Upper lobe of right lung (tissue), 1 donor: ENCODE measurements around the gene LY6G6D. TPM values are rescaled to one million over a fixed set of nuclear protein-coding genes. Genes with fewer than 3 reads are reported as not detected.
"Not testable (repeated sequence)": the region's sequence is repeated elsewhere in the genome, so short reads cannot be mapped to it uniquely, and the experiment has no call there.

ENCODE experiments used
- ATAC-seq: fragments of 200-7000 bp; cut with Tn5 transposase; one replicate; pipeline ENCODE4 v1.9.1; 2020; ENCODE audit warnings: mild to moderate bottlenecking, moderate library complexity
- DNase-seq: peaks from one replicate; pipeline ENCODE4 v3.0.0-alpha.2; 2020
- H3K27ac ChIP-seq: fragments of 200-600 bp; one replicate; pipeline ENCODE4 v1.8.0; 2022
- H3K27me3 ChIP-seq: fragments of 200-600 bp; one replicate; pipeline ENCODE4 v1.8.0; 2022; ENCODE audit warnings: mild to moderate bottlenecking
- H3K36me3 ChIP-seq: fragments of 200-600 bp; one replicate; pipeline ENCODE4 v1.8.0; 2022
- H3K4me1 ChIP-seq: fragments of 200-600 bp; one replicate; pipeline ENCODE4 v1.8.0; 2022
- H3K4me3 ChIP-seq: fragments of 200-600 bp; one replicate; pipeline ENCODE4 v1.8.0; 2022; ENCODE audit warnings: mild to moderate bottlenecking
- H3K9me3 ChIP-seq: fragments of 200-600 bp; one replicate; pipeline ENCODE4 v1.8.0; 2022
- CTCF ChIP-seq: fragments of 200-600 bp; IDR thresholded peaks from one replicate; pipeline ENCODE4 v1.8.0; 2022; ENCODE audit warnings: antibody characterized with exemption
- intact Hi-C: fragments of 100-400 bp; cut with DNase I; formaldehyde crosslinking; loops from one replicate; pipeline ENCODE4 v1.11.0; 2022
- total RNA-seq: library from RNA; stranded (reverse); fragmentation: NEBNext Ultra II Directional; extraction: Animal tissue kit (Norgen Biotek cat#: 25700); gene quantifications from one replicate; pipeline ENCODE4 v1.2.1, GENCODE V29; 2021
- donor health status: DM: no; HTN: yes; CAD: no; lungs with severe emphysema.

The LY6G6D gene
- total RNA-seq, 1 donor from 2014 or later = not detected

- no peak for TF ChIP-seq CTCF
- intact Hi-C loops = no loop called here
- peaks cover 26% of the 10 kb centered on the region for H3K36me3 ChIP-seq
- peaks cover 17% of the 10 kb centered on the region for H3K4me1 ChIP-seq
- H3K27me3 ChIP-seq = no peaks in the 10 kb centered on the region
- peak within 1 kb of the TSS; percentile 83 for H3K4me3 ChIP-seq
- ATAC-seq (peak; percentile 98), DNase-seq (peak; percentile 100)
- H3K27ac ChIP-seq = peak within 1 kb of the TSS; percentile 97
- H3K9me3 ChIP-seq = no peaks in the 10 kb centered on the region
These were observed 12.1 kb upstream of the LY6G6D start, which contains the start of gene ABHD16A for GRCh38 chr6:31702819-31703716. Gene ABHD16A, minus strand, starts transcription at chr6:31703324. Its CDS starts 43 bp downstream, at chr6:31703281.

GRCh38 chr6:31705931-31706330 is 9.2 kb upstream of the LY6G6D start:
- DNase-seq = no peak
- no peak for ATAC-seq
- peaks cover 13% of the 10 kb centered on the region for H3K4me1 ChIP-seq
- H3K9me3 ChIP-seq = no peaks in the 10 kb centered on the region
- no peak overlapping the region for H3K4me3 ChIP-seq
- TF ChIP-seq CTCF = no peak
- H3K36me3 ChIP-seq = no peaks in the 10 kb centered on the region
- H3K27ac ChIP-seq = no peak overlapping the region
- no peaks in the 10 kb centered on the region for H3K27me3 ChIP-seq
- intact Hi-C loops = no loop called here

GRCh38 chr6:31706599-31706998 is 8.5 kb upstream of the LY6G6D start, which contains the start of gene LY6G6F:
Gene LY6G6F, plus strand, starts transcription at chr6:31706866. Its CDS starts 41 bp downstream, at chr6:31706907.
- intact Hi-C loops = no loop called here
- TF ChIP-seq CTCF = no peak

GRCh38 chr6:31707701-31708100 is 7.4 kb upstream of the LY6G6D start:
- intact Hi-C loops = no loop called here
- no peak for DNase-seq
- TF ChIP-seq CTCF = no peak
- Histone ChIP-seq H3K27me3 (no peaks in the 10 kb centered on the region), H3K9me3 (no peaks in the 10 kb centered on the region), H3K4me1 (no peaks in the 10 kb centered on the region), H3K36me3 (no peaks in the 10 kb centered on the region), H3K4me3 (no peak overlapping the region), H3K27ac (no peak overlapping the region)
- no peak for ATAC-seq

More at GRCh38 chr6:31706599-31706998, 8.5 kb upstream of the LY6G6D start, which contains the start of gene LY6G6F:
- DNase-seq = no peak
- Histone ChIP-seq H3K36me3 (no peaks in the 10 kb centered on the region), H3K9me3 (no peaks in the 10 kb centered on the region), H3K4me1 (peaks cover 6% of the 10 kb centered on the region), H3K27me3 (no peaks in the 10 kb centered on the region), H3K4me3 (no peak within 1 kb of the TSS), H3K27ac (no peak within 1 kb of the TSS)
- no peak for ATAC-seq

GRCh38 chr6:31708224-31708623 is 6.9 kb upstream of the LY6G6D start:
- DNase-seq (no peak), ATAC-seq (no peak)
- intact Hi-C loops = no loop called here
- Histone ChIP-seq H3K36me3 (no peaks in the 10 kb centered on the region), H3K4me1 (no peaks in the 10 kb centered on the region), H3K4me3 (no peak overlapping the region), H3K27me3 (no peaks in the 10 kb centered on the region), H3K27ac (no peak overlapping the region), H3K9me3 (no peaks in the 10 kb centered on the region)
- no peak for TF ChIP-seq CTCF

- H3K36me3 ChIP-seq, H3K4me3 ChIP-seq, H3K27ac ChIP-seq, H3K4me1 ChIP-seq, H3K9me3 ChIP-seq, ATAC-seq, H3K27me3 ChIP-seq, intact Hi-C loops: not testable (repeated sequence)
- DNase-seq = peak; percentile 77
These were observed 6.0 kb upstream of the LY6G6D start for GRCh38 chr6:31709157-31709556.
